ENCODE data around the gene SORCS2. TPM values are rescaled to one million over a fixed set of nuclear protein-coding genes. Genes with fewer than 3 reads are reported as not detected.
A peak's percentile ranks its signal among the peaks of the same experiment; 100 is the strongest.

Gene SORCS2
- total RNA-seq, 1 experiment from 2014 or later: 0.05 TPM

DNA sequence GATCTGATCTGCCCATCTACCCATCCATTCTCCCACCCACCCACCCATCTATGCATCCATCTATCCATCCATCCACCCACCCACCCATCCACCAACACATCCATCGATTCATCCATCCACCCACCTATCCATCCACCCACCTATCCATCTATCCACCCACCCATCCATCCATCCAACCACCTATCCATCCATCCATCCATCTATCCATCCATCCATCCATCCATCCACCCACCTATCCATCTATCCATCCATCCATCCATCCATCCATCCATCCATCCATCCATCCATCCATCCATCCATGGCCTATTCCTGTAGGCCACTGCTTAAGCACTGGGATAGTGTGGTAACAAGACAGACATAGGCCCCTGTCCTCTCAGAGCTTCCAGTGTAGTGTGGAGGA, 69.8 kb downstream of the SORCS2 start:
- Histone ChIP-seq H3K36me3 (no peaks in the 10 kb centered on the region), H3K9me3 (replicated peaks) (no peaks in the 10 kb centered on the region), H3K27me3 (replicated peaks) (no peaks in the 10 kb centered on the region), H3K4me3 (no peak overlapping the region), H3K4me1 (replicated peaks) (peaks cover 20% of the 10 kb centered on the region), H3K27ac (no peak overlapping the region)
- no peak for DNase-seq (ENCODE audit: low read depth in 1 of 2, low spot score in 2 of 2)

DNA sequence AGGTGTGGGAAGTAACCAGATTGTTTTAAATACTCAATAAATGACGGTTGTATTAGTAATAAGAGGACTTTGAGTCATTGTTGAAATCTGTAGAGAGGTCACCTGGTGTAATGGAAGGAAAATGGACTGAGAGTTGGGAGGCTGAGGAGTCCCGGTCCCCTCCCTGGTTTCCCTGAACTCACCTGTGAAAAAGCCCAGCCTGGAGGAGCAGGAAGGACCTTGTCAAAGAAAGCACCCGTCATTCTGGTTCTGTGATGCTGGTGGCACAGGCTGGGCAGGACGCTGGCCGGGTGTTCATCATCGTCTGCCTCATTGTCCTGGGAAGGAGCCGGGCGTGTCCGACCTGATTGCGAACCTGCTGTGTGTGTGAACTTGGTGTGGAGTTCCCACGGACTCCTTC, 70.8 kb downstream of the SORCS2 start:
- H3K4me3 ChIP-seq: no peak overlapping the region
- H3K36me3 ChIP-seq: no peaks in the 10 kb centered on the region
- peaks cover 26% of the 10 kb centered on the region for H3K4me1 ChIP-seq (replicated peaks)
- no peaks in the 10 kb centered on the region for H3K9me3 ChIP-seq (replicated peaks)
- H3K27me3 ChIP-seq (replicated peaks): no peaks in the 10 kb centered on the region
- DNase-seq (ENCODE audit: low read depth in 1 of 2, low spot score in 2 of 2): no peak
- no peak overlapping the region for H3K27ac ChIP-seq

- H3K4me3 ChIP-seq: no peak overlapping the region
- no peaks in the 10 kb centered on the region for H3K27me3 ChIP-seq (replicated peaks)
- H3K9me3 ChIP-seq (replicated peaks): no peaks in the 10 kb centered on the region
- no peak for DNase-seq (ENCODE audit: low read depth in 1 of 2, low spot score in 2 of 2)
- peaks cover 26% of the 10 kb centered on the region for H3K4me1 ChIP-seq (replicated peaks)
- H3K27ac ChIP-seq: no peak overlapping the region
- H3K36me3 ChIP-seq: no peaks in the 10 kb centered on the region
These were observed 72.4 kb downstream of the SORCS2 start for GRCh38 chr4:7264694-7265093.

DNA sequence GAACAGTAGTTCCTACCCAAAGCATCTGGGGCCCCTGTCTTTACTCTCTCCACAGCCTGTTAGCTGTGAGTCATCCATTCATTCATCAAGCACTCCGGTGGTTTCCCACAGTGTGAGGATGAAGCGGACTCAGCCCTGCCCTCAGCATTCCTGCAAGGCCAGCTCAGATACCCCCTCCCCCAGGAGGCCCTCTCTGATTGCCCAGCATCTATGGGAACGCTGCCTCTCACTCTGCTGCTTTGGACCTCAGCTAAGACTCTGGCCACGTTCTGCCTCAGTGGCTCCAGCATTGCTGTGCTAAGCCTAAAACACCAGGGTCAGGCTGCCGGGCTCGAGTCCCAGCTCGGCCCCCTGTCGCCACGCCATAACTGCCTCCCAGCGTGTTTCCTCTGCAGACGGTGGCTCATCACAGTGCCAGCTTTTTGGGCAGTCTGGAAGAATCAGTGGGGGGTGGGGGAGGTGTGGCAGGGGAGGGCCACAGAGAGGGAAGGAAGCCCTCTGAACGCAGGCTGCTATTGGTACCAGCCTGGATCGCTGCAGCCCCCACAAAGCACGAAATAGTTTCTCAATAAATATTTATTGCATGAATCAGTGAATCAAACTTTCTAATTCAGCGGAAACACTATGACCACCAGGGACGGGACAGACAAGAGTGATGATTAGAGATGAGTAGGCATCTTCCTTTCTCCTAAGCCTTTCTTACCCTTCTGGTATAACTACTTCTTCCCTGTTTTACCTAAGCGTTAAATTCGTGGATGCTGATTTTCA, 74.4 kb downstream of the SORCS2 start:
- no peak overlapping the region for H3K4me3 ChIP-seq
- H3K27me3 ChIP-seq (replicated peaks): no peaks in the 10 kb centered on the region
- H3K9me3 ChIP-seq (replicated peaks): no peaks in the 10 kb centered on the region
- no peaks in the 10 kb centered on the region for H3K36me3 ChIP-seq
- peak; percentile 71 to 87 for DNase-seq (ENCODE audit: low read depth in 1 of 2, low spot score in 2 of 2)
- peak overlapping the region; percentile 86 for H3K27ac ChIP-seq
- H3K4me1 ChIP-seq (replicated peaks): peaks cover 26% of the 10 kb centered on the region

DNA sequence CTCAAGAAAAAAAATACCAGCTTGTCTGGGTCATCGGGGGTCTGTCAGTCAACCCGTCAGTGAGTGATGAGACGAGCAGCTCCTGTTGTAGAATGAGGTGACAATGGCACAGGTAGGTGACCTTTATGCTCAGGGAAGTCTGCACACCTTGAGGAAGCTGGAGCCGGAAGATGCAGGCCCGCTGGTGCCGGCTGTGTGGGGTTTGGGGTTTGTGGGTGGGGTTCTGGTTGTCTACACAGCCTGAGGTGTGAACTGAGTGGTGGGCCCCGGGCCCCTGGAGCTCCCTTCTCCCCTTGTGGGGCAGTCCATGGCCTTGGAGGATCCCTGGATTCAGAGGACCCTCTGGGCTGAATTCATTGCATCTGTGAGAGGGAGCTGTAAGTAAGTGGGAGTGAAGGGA, 75.5 kb downstream of the SORCS2 start:
- no peak overlapping the region for H3K4me3 ChIP-seq
- H3K4me1 ChIP-seq (replicated peaks): peaks cover 26% of the 10 kb centered on the region
- H3K27me3 ChIP-seq (replicated peaks): no peaks in the 10 kb centered on the region
- no peaks in the 10 kb centered on the region for H3K36me3 ChIP-seq
- no peaks in the 10 kb centered on the region for H3K9me3 ChIP-seq (replicated peaks)
- peak overlapping the region; percentile 86; the same call in 1 of the 2 replicates for H3K27ac ChIP-seq
- DNase-seq (ENCODE audit: low read depth in 1 of 2, low spot score in 2 of 2): no peak

GRCh38 chr4:7268941-7269340, 76.6 kb downstream of the SORCS2 start:
- no peak for DNase-seq (ENCODE audit: low read depth in 1 of 2, low spot score in 2 of 2)
- Histone ChIP-seq H3K4me3 (no peak overlapping the region), H3K9me3 (replicated peaks) (no peaks in the 10 kb centered on the region), H3K27ac (no peak overlapping the region), H3K36me3 (no peaks in the 10 kb centered on the region), H3K27me3 (replicated peaks) (no peaks in the 10 kb centered on the region), H3K4me1 (replicated peaks) (peaks cover 26% of the 10 kb centered on the region)

- no peak for DNase-seq (ENCODE audit: low read depth in 1 of 2, low spot score in 2 of 2)
- H3K4me3 ChIP-seq: no peak overlapping the region
- no peaks in the 10 kb centered on the region for H3K27me3 ChIP-seq (replicated peaks)
- no peaks in the 10 kb centered on the region for H3K36me3 ChIP-seq
- H3K9me3 ChIP-seq (replicated peaks): no peaks in the 10 kb centered on the region
- no peak overlapping the region for H3K27ac ChIP-seq
- peaks cover 25% of the 10 kb centered on the region for H3K4me1 ChIP-seq (replicated peaks)
These were observed 77.8 kb downstream of the SORCS2 start for GRCh38 chr4:7270121-7270520.

GRCh38 chr4:7272404-7272803, 80.1 kb downstream of the SORCS2 start:
- Histone ChIP-seq H3K4me1 (replicated peaks) (peaks cover 3% of the 10 kb centered on the region), H3K27me3 (replicated peaks) (no peaks in the 10 kb centered on the region), H3K4me3 (no peak overlapping the region), H3K27ac (no peak overlapping the region), H3K9me3 (replicated peaks) (no peaks in the 10 kb centered on the region), H3K36me3 (no peaks in the 10 kb centered on the region)
- no peak for DNase-seq (ENCODE audit: low read depth in 1 of 2, low spot score in 2 of 2)

- Histone ChIP-seq H3K4me1 (replicated peaks) (no peaks in the 10 kb centered on the region), H3K9me3 (replicated peaks) (no peaks in the 10 kb centered on the region), H3K27me3 (replicated peaks) (no peaks in the 10 kb centered on the region), H3K27ac (no peak overlapping the region), H3K4me3 (no peak overlapping the region), H3K36me3 (no peaks in the 10 kb centered on the region)
- DNase-seq (ENCODE audit: low read depth in 1 of 2, low spot score in 2 of 2): no peak
These were observed 81.5 kb downstream of the SORCS2 start for GRCh38 chr4:7273738-7274297.

DNA sequence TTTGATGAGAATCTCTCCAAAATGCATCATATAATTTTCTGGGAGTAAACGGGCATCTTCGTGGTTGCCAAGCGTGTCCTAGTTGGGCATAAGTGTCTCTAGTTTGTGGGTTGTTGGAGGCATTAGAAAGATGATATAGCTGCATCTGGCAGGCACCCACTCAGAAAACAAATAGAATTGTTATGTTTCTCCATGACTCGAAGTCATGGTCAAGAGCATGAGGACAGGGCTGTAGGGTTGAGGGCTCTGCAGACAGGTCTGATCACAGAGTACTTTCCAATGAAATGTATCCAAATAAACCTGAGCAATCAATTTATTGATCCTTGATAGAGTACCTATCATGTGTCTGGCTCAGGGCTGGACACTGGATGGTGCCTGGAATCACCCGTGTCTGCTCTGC, 82.7 kb downstream of the SORCS2 start:
- Histone ChIP-seq H3K27ac (no peak overlapping the region), H3K27me3 (replicated peaks) (no peaks in the 10 kb centered on the region), H3K4me3 (no peak overlapping the region), H3K36me3 (no peaks in the 10 kb centered on the region), H3K4me1 (replicated peaks) (no peaks in the 10 kb centered on the region), H3K9me3 (replicated peaks) (no peaks in the 10 kb centered on the region)
- no peak for DNase-seq (ENCODE audit: low read depth in 1 of 2, low spot score in 2 of 2)

GRCh38 chr4:7275490-7276154, 83.3 kb downstream of the SORCS2 start:
- Histone ChIP-seq H3K27ac (no peak overlapping the region), H3K36me3 (no peaks in the 10 kb centered on the region), H3K9me3 (replicated peaks) (no peaks in the 10 kb centered on the region), H3K27me3 (replicated peaks) (no peaks in the 10 kb centered on the region), H3K4me1 (replicated peaks) (no peaks in the 10 kb centered on the region), H3K4me3 (no peak overlapping the region)
- DNase-seq (ENCODE audit: low read depth in 1 of 2, low spot score in 2 of 2): no peak

DNA sequence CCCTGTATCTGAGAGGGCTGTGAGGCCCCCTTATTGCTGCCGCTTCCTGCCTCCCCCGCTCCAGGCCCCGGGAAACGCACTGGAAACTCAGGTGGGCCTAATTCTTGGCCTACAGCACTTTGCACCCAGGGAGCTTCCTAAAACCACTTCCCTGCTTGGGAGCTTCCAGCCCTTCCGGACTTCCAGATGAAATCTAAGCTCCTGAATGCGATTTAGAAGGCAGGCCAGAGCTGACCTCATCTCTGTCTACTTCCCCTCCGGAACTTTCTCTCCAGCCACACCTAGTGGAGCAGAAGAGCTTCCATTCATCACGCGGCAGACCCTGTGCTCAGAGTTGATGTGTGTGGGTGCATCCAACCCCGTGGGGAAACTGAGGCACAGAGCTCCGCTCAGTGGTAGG, 84.2 kb downstream of the SORCS2 start:
- H3K9me3 ChIP-seq (replicated peaks): no peaks in the 10 kb centered on the region
- no peaks in the 10 kb centered on the region for H3K36me3 ChIP-seq
- no peak overlapping the region for H3K4me3 ChIP-seq
- H3K4me1 ChIP-seq (replicated peaks): no peaks in the 10 kb centered on the region
- no peak for DNase-seq (ENCODE audit: low read depth in 1 of 2, low spot score in 2 of 2)
- H3K27me3 ChIP-seq (replicated peaks): no peaks in the 10 kb centered on the region
- H3K27ac ChIP-seq: no peak overlapping the region

DNA sequence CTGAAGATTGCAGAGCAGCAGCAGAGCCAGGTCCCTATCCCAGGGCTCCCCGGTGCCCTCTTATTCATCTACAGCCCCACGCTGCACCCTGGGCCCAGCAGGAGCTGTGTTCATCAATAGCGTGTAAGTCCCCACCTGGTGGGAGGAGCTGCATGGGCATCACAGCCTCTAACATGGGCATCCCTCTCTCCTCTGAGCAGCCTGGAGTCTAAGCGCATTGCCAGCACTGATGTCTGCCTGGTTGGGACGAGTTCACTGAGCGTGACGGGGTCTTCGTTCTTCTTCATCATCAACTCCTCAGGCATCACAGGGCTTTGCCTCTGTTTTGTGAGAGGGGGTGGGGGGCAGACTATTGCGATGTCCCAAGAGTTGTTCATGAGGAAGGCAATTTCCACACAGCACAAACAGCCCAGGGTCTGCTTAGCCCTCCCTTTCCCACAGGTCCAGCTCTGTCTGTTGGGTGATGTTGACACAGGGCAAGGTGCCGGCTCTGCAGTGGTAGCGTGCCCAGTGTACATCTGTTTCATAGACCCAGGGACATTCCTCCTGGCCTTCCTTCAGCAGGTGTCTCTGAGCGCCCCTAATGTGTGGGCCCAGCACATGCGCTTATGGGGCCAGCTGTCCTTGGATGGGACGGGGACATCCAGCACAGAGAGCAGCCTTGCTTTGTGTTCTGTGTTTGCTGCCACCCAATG, 85.9 kb downstream of the SORCS2 start:
- DNase-seq (ENCODE audit: low read depth in 1 of 2, low spot score in 2 of 2): no peak
- H3K27ac ChIP-seq: no peak overlapping the region
- no peak overlapping the region for H3K4me3 ChIP-seq
- no peaks in the 10 kb centered on the region for H3K27me3 ChIP-seq (replicated peaks)
- H3K4me1 ChIP-seq (replicated peaks): no peaks in the 10 kb centered on the region
- H3K9me3 ChIP-seq (replicated peaks): no peaks in the 10 kb centered on the region
- H3K36me3 ChIP-seq: no peaks in the 10 kb centered on the region

DNA sequence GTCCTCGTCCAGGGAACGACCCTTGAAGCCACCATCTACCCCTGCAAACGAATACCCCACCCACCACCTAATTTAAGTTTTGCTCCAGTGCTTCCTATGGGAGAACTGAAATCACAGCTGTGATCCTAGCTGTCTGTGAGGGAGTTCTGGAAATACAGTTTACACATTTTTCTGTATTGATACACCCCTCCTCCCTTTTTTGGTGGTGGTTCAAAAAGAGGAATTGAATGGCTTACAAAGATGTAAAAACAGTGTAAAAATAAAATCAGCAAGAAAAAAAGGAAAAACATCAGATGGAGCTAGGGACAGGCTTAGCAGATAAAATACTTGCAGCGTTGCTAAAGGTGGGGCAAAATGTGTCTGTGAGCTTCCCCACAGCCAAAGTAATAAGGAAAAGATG, 86.6 kb downstream of the SORCS2 start:
- Histone ChIP-seq H3K36me3 (no peaks in the 10 kb centered on the region), H3K9me3 (replicated peaks) (no peaks in the 10 kb centered on the region), H3K27me3 (replicated peaks) (no peaks in the 10 kb centered on the region), H3K27ac (no peak overlapping the region), H3K4me1 (replicated peaks) (no peaks in the 10 kb centered on the region), H3K4me3 (no peak overlapping the region)
- DNase-seq (ENCODE audit: low read depth in 1 of 2, low spot score in 2 of 2): no peak
